Glutamatergic neuron (in vitro differentiated cells): ENCODE data around the gene RENBP. TPM values are rescaled to one million over a fixed set of nuclear protein-coding genes. Genes with fewer than 3 reads are reported as not detected.

Source experiments
- DNase-seq: peaks from one replicate; pipeline ENCODE4 v3.0.0; 2022
- H3K27ac Mint-ChIP-seq: one replicate; pipeline ENCODE4 v1.8.0; 2020; ENCODE audit warnings: mild to moderate bottlenecking, mixed read lengths, inconsistent platforms; ENCODE audit not compliant: unreplicated experiment
- H3K27me3 Mint-ChIP-seq: one replicate; pipeline ENCODE4 v1.8.0; 2020; ENCODE audit warnings: mild to moderate bottlenecking, moderate library complexity, mixed read lengths, inconsistent platforms; ENCODE audit not compliant: unreplicated experiment
- H3K36me3 Mint-ChIP-seq: one replicate; pipeline ENCODE4 v1.8.0; 2020; ENCODE audit warnings: mild to moderate bottlenecking, mixed read lengths, inconsistent platforms; ENCODE audit not compliant: unreplicated experiment
- H3K4me1 Mint-ChIP-seq: one replicate; pipeline ENCODE4 v1.8.0; 2020; ENCODE audit warnings: mild to moderate bottlenecking, low read depth, mixed read lengths, inconsistent platforms; ENCODE audit not compliant: unreplicated experiment
- H3K4me3 Mint-ChIP-seq: one replicate; pipeline ENCODE4 v1.8.0; 2020; ENCODE audit warnings: mild to moderate bottlenecking, mixed read lengths, inconsistent platforms; ENCODE audit not compliant: unreplicated experiment
- H3K9me3 Mint-ChIP-seq: one replicate; pipeline ENCODE4 v1.8.0; 2020; ENCODE audit warnings: mild to moderate bottlenecking, moderate library complexity, mixed read lengths, inconsistent platforms; ENCODE audit not compliant: unreplicated experiment
- CTCF ChIP-seq: fragments of 200-600 bp; sonication (generic); IDR thresholded peaks from one replicate; pipeline ENCODE4 v1.5.0; 2021; ENCODE audit not compliant: partially characterized antibody, unreplicated experiment
- total RNA-seq: library from RNA; stranded (reverse); fragmentation: NEBNext Ultra II Directional; extraction: Animal tissue kit (Norgen Biotek cat#: 25700); gene quantifications from one replicate; pipeline ENCODE4 v1.2.1, GENCODE V29; 2021; ENCODE audit not compliant: unreplicated experiment

The RENBP gene
- total RNA-seq, 1 donor from 2014 or later, result 16.1 TPM

GRCh38 chrX:153950127-153950526, 5.7 kb upstream of the RENBP start:
- Mint-ChIP-seq H3K36me3 (no peaks in the 10 kb centered on the region), H3K4me1 (peaks cover 3% of the 10 kb centered on the region), H3K9me3 (peaks cover 4% of the 10 kb centered on the region)

GRCh38 chrX:153948847-153949805, 4.7 kb upstream of the RENBP start:
- no peak for DNase-seq
- H3K36me3 Mint-ChIP-seq, result no peaks in the 10 kb centered on the region
- peaks cover 3% of the 10 kb centered on the region for H3K27me3 Mint-ChIP-seq
- H3K4me3 Mint-ChIP-seq, result no peak overlapping the region
- H3K4me1 Mint-ChIP-seq, result peaks cover 3% of the 10 kb centered on the region
- TF ChIP-seq CTCF, result no peak
- peak overlapping the region; percentile 77 for H3K27ac Mint-ChIP-seq
- peaks cover 2% of the 10 kb centered on the region for H3K9me3 Mint-ChIP-seq

More at GRCh38 chrX:153950127-153950526, 5.7 kb upstream of the RENBP start:
- H3K27ac Mint-ChIP-seq, result peak overlapping the region; percentile 55
- no peak overlapping the region for H3K4me3 Mint-ChIP-seq
- H3K27me3 Mint-ChIP-seq, result peaks cover 3% of the 10 kb centered on the region
- no peak for TF ChIP-seq CTCF
- no peak for DNase-seq

- Mint-ChIP-seq H3K27me3 (peaks cover 3% of the 10 kb centered on the region), H3K9me3 (peaks cover 2% of the 10 kb centered on the region), H3K4me1 (peaks cover 3% of the 10 kb centered on the region), H3K36me3 (no peaks in the 10 kb centered on the region), H3K27ac (peak overlapping the region; percentile 72), H3K4me3 (no peak overlapping the region)
- TF ChIP-seq CTCF, result no peak
- no peak for DNase-seq
Measured at GRCh38 chrX:153948002-153948466, 3.6 kb upstream of the RENBP start.

GRCh38 chrX:153947009-153947769, 2.7 kb upstream of the RENBP start:
- peak overlapping the region; percentile 41 for H3K4me3 Mint-ChIP-seq
- DNase-seq, result peak; percentile 81
- H3K27me3 Mint-ChIP-seq, result peaks cover 3% of the 10 kb centered on the region
- TF ChIP-seq CTCF, result peak; percentile 68
- H3K27ac Mint-ChIP-seq, result peak overlapping the region; percentile 91
- H3K4me1 Mint-ChIP-seq, result peaks cover 3% of the 10 kb centered on the region
- H3K36me3 Mint-ChIP-seq, result no peaks in the 10 kb centered on the region
- peaks cover 2% of the 10 kb centered on the region for H3K9me3 Mint-ChIP-seq
